Lung (tissue), 12 donors: ENCODE results near the gene MED13. TPM values are rescaled to one million over a fixed set of nuclear protein-coding genes. Genes with fewer than 3 reads are reported as not detected.

Experiments used
- ATAC-seq: fragments of 200-7000 bp; cut with Tn5 transposase; one replicate; pipeline ENCODE4 v1.9.1; 2020; ENCODE audit warnings: moderate number of reproducible peaks; ENCODE audit not compliant: insufficient read depth, low FRiP score
- DNase-seq, 3 donors: peaks; one replicate each; pipeline ENCODE4 v3.0.0-alpha.2; 2013 to 2017
- H3K27ac ChIP-seq, 2 donors: one replicate each; pipeline ENCODE4 v1.5.1; 2013; ENCODE audit warnings: mild to moderate bottlenecking in 2 of 2, moderate library complexity in 2 of 2, control low read depth in 1 of 2, inconsistent platforms in 1 of 2, low read depth in 1 of 2, low read length in 1 of 2
- H3K27me3 ChIP-seq, 3 donors: one replicate each; pipeline ENCODE4 v1.5.1; 2013; ENCODE audit warnings: low read length in 2 of 3; ENCODE audit not compliant: control insufficient read depth in 3 of 3, insufficient read depth in 3 of 3
- H3K36me3 ChIP-seq, 4 donors: one replicate each; pipeline ENCODE4 v1.5.1; 2013; ENCODE audit warnings: low read length in 4 of 4, mild to moderate bottlenecking in 1 of 4, moderate library complexity in 1 of 4; ENCODE audit not compliant: control insufficient read depth in 4 of 4, insufficient read depth in 4 of 4
- H3K4me1 ChIP-seq, 5 donors: one replicate each; pipeline ENCODE4 v1.5.1; 2013; ENCODE audit warnings: low read length in 5 of 5, mild to moderate bottlenecking in 2 of 5, moderate library complexity in 1 of 5; ENCODE audit not compliant: control insufficient read depth in 5 of 5, insufficient read depth in 5 of 5
- H3K4me3 ChIP-seq: one replicate; pipeline ENCODE4 v1.5.1; 2013; ENCODE audit warnings: mild to moderate bottlenecking, control low read depth, moderate library complexity
- H3K9ac ChIP-seq, 2 donors: one replicate each; pipeline ENCODE4 v1.5.1; 2013; ENCODE audit warnings: low read length in 2 of 2, control low read depth in 1 of 2; ENCODE audit not compliant: insufficient read depth in 1 of 2
- H3K9me3 ChIP-seq, 4 donors: one replicate each; pipeline ENCODE4 v1.5.1; 2013; ENCODE audit warnings: low read length in 3 of 4, mild to moderate bottlenecking in 1 of 4, moderate library complexity in 1 of 4; ENCODE audit not compliant: control insufficient read depth in 4 of 4, insufficient read depth in 3 of 4
- CTCF ChIP-seq: IDR thresholded peaks from 2 replicates; pipeline ENCODE4 v1.5.1; 2012; ENCODE audit warnings: mild to moderate bottlenecking; ENCODE audit errors: control extremely low read depth, extremely low read depth
- WGBS, 2 donors: extraction: QIAGEN DNeasy Blood & Tissue Kit; methylation state at CpG; one replicate each; pipeline ENCODE4 v1.1.7; 2013; 5-methylcytosine and 5-hydroxymethylcytosine counted together
- polyA plus RNA-seq, 2 donors: library from polyadenylated mRNA; stranded (reverse); fragments of 200-250 nt; gene quantifications; one replicate each; pipeline ENCODE4 v1.2.1, GENCODE V29; 2013
- total RNA-seq, 2 donors: library from RNA; depleted of rRNA in 1 of 2; stranded (reverse); fragments of >200 nt in 1 of 2; gene quantifications; one replicate each; pipeline ENCODE4 v1.2.1, GENCODE V29; 2014 to 2021
- donor health status: control.
- donor health status: control.
- donor health status: Bipolar disorder and iron deficiency.
- donor health status: healthy.
- donor health status: DM: yes; HTN: yes; CAD: no.

Gene MED13
- total and polyA plus RNA-seq, 4 donors = 7.2 to 104 (median 38.1) TPM

GRCh38 chr17:62033317-62033716 is 31.8 kb downstream of the MED13 start:
- Histone ChIP-seq H3K27ac (no peak overlapping the region), H3K4me3 (no peak overlapping the region), H3K9me3 (no peaks in the 10 kb centered on the region), H3K9ac (no peak overlapping the region), H3K4me1 (peaks cover 0 to 6% (median 0%) of the 10 kb centered on the region in 5 donors), H3K27me3 (no peaks in the 10 kb centered on the region), H3K36me3 (peaks cover 22 to 43% (median 24%) of the 10 kb centered on the region in 4 donors)
- ATAC-seq = no peak
- no peak for TF ChIP-seq CTCF
- no peak for DNase-seq

GRCh38 chr17:62032480-62032879 is 32.6 kb downstream of the MED13 start:
- ATAC-seq (no peak), DNase-seq (no peak)
- peaks cover 27 to 51% (median 31%) of the 10 kb centered on the region in 4 donors for H3K36me3 ChIP-seq
- no peak overlapping the region for H3K9ac ChIP-seq
- no peak overlapping the region for H3K27ac ChIP-seq
- no peaks in the 10 kb centered on the region for H3K9me3 ChIP-seq
- WGBS, 2 donors = 92 to 95% methylated on average over 2 of the region's 2 CpGs
- TF ChIP-seq CTCF = no peak
- H3K27me3 ChIP-seq = no peaks in the 10 kb centered on the region
- peaks cover 0 to 6% (median 0%) of the 10 kb centered on the region in 5 donors for H3K4me1 ChIP-seq
- no peak overlapping the region for H3K4me3 ChIP-seq

- no peak overlapping the region for H3K9ac ChIP-seq
- H3K27me3 ChIP-seq = no peaks in the 10 kb centered on the region
- peaks cover 0 to 10% (median 0%) of the 10 kb centered on the region in 5 donors for H3K4me1 ChIP-seq
- no peak for ATAC-seq
- no peak overlapping the region for H3K27ac ChIP-seq
- TF ChIP-seq CTCF = no peak
- H3K9me3 ChIP-seq = no peaks in the 10 kb centered on the region
- WGBS, 2 donors = 96 to 97% methylated on average over 6 of the region's 6 CpGs
- peak overlapping the region; percentile 2 for H3K4me3 ChIP-seq
- peaks cover 30 to 60% (median 36%) of the 10 kb centered on the region in 4 donors for H3K36me3 ChIP-seq
- DNase-seq = no peak
Observed at GRCh38 chr17:62030264-62030663, 34.8 kb downstream of the MED13 start.

GRCh38 chr17:62024866-62025265 is 40.2 kb downstream of the MED13 start:
- Histone ChIP-seq H3K27me3 (no peaks in the 10 kb centered on the region), H3K4me1 (peaks cover 0 to 6% (median 0%) of the 10 kb centered on the region in 5 donors), H3K36me3 (peaks cover 19 to 61% (median 37%) of the 10 kb centered on the region in 4 donors), H3K4me3 (no peak overlapping the region), H3K9me3 (no peaks in the 10 kb centered on the region), H3K9ac (no peak overlapping the region), H3K27ac (no peak overlapping the region)
- no peak for TF ChIP-seq CTCF
- 90 to 94% methylated on average over 2 of the region's 2 CpGs for WGBS, 2 donors
- no peak for ATAC-seq
- no peak for DNase-seq
